Measurements from ENCODE around the gene TMEM92. TPM values are rescaled to one million over a fixed set of nuclear protein-coding genes. Genes with fewer than 3 reads are reported as not detected.

Gene TMEM92
- total and polyA plus RNA-seq, 2 of the 13 experiments (the other 11 are each of a cell fraction or from before 2014, with no cell fraction given), result 0.07 TPM; not detected in 1

GRCh38 chr17:50297407-50297865 lies 23.2 kb downstream of the TMEM92 start (continued):
- TF ChIP-seq ZHX2 (IDR thresholded peaks at IDR 0.05; ENCODE audit: low read depth), result no peak
- no peak for TF ChIP-seq ZHX2 (CRISPR knock-in tag; IDR thresholded peaks at IDR 0.05; ENCODE audit: borderline replicate concordance)
- TF ChIP-seq ZNF704 (CRISPR knock-in tag; IDR thresholded peaks at IDR 0.05; ENCODE audit: borderline replicate concordance), result no peak
- no peak for TF ChIP-seq ZNF496 (CRISPR knock-in tag; IDR thresholded peaks at IDR 0.05; ENCODE audit: insufficient replicate concordance)
- peak; percentile 54; the same call in 1 of the 2 replicates for TF ChIP-seq ELF3 (CRISPR knock-in tag; IDR thresholded peaks at IDR 0.05)
- no peak for TF ChIP-seq ZNF562 (CRISPR knock-in tag; IDR thresholded peaks at IDR 0.05; ENCODE audit: borderline replicate concordance)
- no peak for TF ChIP-seq TBL1XR1 (IDR thresholded peaks at IDR 0.05; ENCODE audit: borderline replicate concordance, low read length, partially characterized antibody)
- TF ChIP-seq MLLT10 (CRISPR knock-in tag; IDR thresholded peaks at IDR 0.05), result no peak
- TF ChIP-seq EEA1 (CRISPR knock-in tag; IDR thresholded peaks at IDR 0.05; ENCODE audit: borderline replicate concordance), result no peak
- TF ChIP-seq SNRNP70 (IDR thresholded peaks at IDR 0.05; ENCODE audit: low read depth, low read length), result no peak
- no peak for TF ChIP-seq ZNF784 (CRISPR knock-in tag; IDR thresholded peaks at IDR 0.05; ENCODE audit: borderline replicate concordance)
- TF ChIP-seq ZBTB8A (CRISPR knock-in tag; IDR thresholded peaks at IDR 0.05; ENCODE audit: borderline replicate concordance, low read depth), result no peak
- TF ChIP-seq CTCF (CRISPR knock-in tag; IDR thresholded peaks at IDR 0.05), result peak; percentile 98
- TF ChIP-seq ZHX1 (CRISPR knock-in tag; IDR thresholded peaks at IDR 0.05; ENCODE audit: low read depth), result no peak
- no peak for TF ChIP-seq ZNF749 (CRISPR knock-in tag; IDR thresholded peaks at IDR 0.05; ENCODE audit: borderline replicate concordance)
